GM23338 (cell line): ENCODE measurements around the gene DIPK1A. TPM values are rescaled to one million over a fixed set of nuclear protein-coding genes. Genes with fewer than 3 reads are reported as not detected.

Experiments
- ATAC-seq: fragments of 200-7000 bp; cut with Tn5 transposase; 3 replicates; pipeline ENCODE4 v1.9.1; 2020
- DNase-seq: peaks from one replicate; pipeline ENCODE4 v3.0.0-alpha.2; 2015; ENCODE audit warnings: low spot score
- H2AFZ ChIP-seq: fragments of 200-600 bp; sonication (generic); 2 replicates; pipeline ENCODE4 v1.8.0; 2016; ENCODE audit warnings: antibody characterized with exemption, mild to moderate bottlenecking, moderate library complexity
- H3F3A ChIP-seq: fragments of 200-600 bp; sonication (generic); replicated peaks from 2 replicates; pipeline ENCODE4 v1.8.0; 2017; ENCODE audit warnings: antibody characterized with exemption, mixed run types, low read depth
- H3K27ac ChIP-seq: fragments of 200-600 bp; sonication (generic); 2 replicates; pipeline ENCODE4 v1.6.1; 2016; ENCODE audit warnings: low read depth
- H3K27me3 ChIP-seq: fragments of 200-600 bp; sonication (generic); 2 replicates; pipeline ENCODE4 v1.8.0; 2016; ENCODE audit warnings: mild to moderate bottlenecking, mixed run types, moderate library complexity; ENCODE audit not compliant: insufficient read depth
- H3K36me3 ChIP-seq: fragments of 200-600 bp; sonication (generic); 2 replicates; pipeline ENCODE4 v1.8.0; 2016; ENCODE audit warnings: mild to moderate bottlenecking; ENCODE audit not compliant: insufficient read depth
- H3K4me1 ChIP-seq: fragments of 200-600 bp; sonication (generic); 2 replicates; pipeline ENCODE4 v1.8.0; 2016; ENCODE audit warnings: mild to moderate bottlenecking, moderate library complexity; ENCODE audit not compliant: insufficient read depth
- H3K4me2 ChIP-seq: fragments of 200-600 bp; sonication (generic); 2 replicates; pipeline ENCODE4 v1.7.1; 2017; ENCODE audit warnings: mixed run types
- H3K4me3 ChIP-seq: fragments of 200-600 bp; sonication (generic); 2 replicates; pipeline ENCODE4 v1.6.1; 2016; ENCODE audit warnings: mixed run types
- H3K79me2 ChIP-seq: fragments of 200-600 bp; sonication (generic); replicated peaks from 2 replicates; pipeline ENCODE4 v1.8.0; 2017; ENCODE audit warnings: mild to moderate bottlenecking; ENCODE audit not compliant: insufficient read depth
- H3K9me2 ChIP-seq: fragments of 200-600 bp; sonication (generic); 2 replicates; pipeline ENCODE4 v1.8.0; 2017; ENCODE audit not compliant: insufficient read depth
- H4K20me1 ChIP-seq: fragments of 200-600 bp; sonication (generic); replicated peaks from 2 replicates; pipeline ENCODE4 v1.8.0; 2017; ENCODE audit warnings: mild to moderate bottlenecking; ENCODE audit not compliant: insufficient read depth
- H3K27ac Mint-ChIP-seq: 2 replicates; pipeline ENCODE4 v1.8.0; 2020; ENCODE audit warnings: inconsistent platforms, mild to moderate bottlenecking, moderate library complexity, mixed read lengths
- H3K27me3 Mint-ChIP-seq: 3 replicates; pipeline ENCODE4 v1.8.0; 2022; ENCODE audit warnings: low read depth, mild to moderate bottlenecking, moderate library complexity, mixed read lengths, inconsistent platforms; ENCODE audit not compliant: insufficient read depth, poor library complexity
- H3K36me3 Mint-ChIP-seq: 3 replicates; pipeline ENCODE4 v1.8.0; 2021; ENCODE audit warnings: low read depth, mild to moderate bottlenecking, inconsistent platforms, moderate library complexity, mixed read lengths
- H3K4me1 Mint-ChIP-seq: 3 replicates; pipeline ENCODE4 v1.8.0; 2020; ENCODE audit warnings: mild to moderate bottlenecking, inconsistent platforms, mixed read lengths
- H3K4me3 Mint-ChIP-seq: 3 replicates; pipeline ENCODE4 v1.8.0; 2021; ENCODE audit warnings: moderate library complexity, mild to moderate bottlenecking, inconsistent platforms, mixed read lengths
- H3K9me3 Mint-ChIP-seq: 3 replicates; pipeline ENCODE4 v1.8.0; 2020; ENCODE audit warnings: moderate library complexity, mild to moderate bottlenecking, inconsistent platforms, mixed read lengths
- CTCF ChIP-seq, 2 experiments: fragments of 200-600 bp in 1 of 2; sonication (generic) in 1 of 2; conservative IDR thresholded peaks; 2 replicates each; pipeline versions ENCODE4 v1.5.1 to v1.6.1; 2016 to 2017; ENCODE audit warnings: antibody characterized with exemption in 2 of 2, low read depth in 2 of 2, mild to moderate bottlenecking in 2 of 2, moderate library complexity in 1 of 2
- ETS1 ChIP-seq: IDR thresholded peaks from 2 replicates; pipeline ENCODE4 v1.6.1; 2016; ENCODE audit warnings: antibody characterized with exemption
- EZH2 ChIP-seq: fragments of 200-600 bp; sonication (generic); IDR thresholded peaks from one replicate; pipeline ENCODE4 v1.8.0; 2017; ENCODE audit warnings: antibody characterized with exemption, mild to moderate bottlenecking, low read depth; ENCODE audit not compliant: unreplicated experiment
- EZH2phosphoT487 ChIP-seq: fragments of 200-600 bp; sonication (generic); IDR thresholded peaks from one replicate; pipeline ENCODE4 v1.8.1; 2018; ENCODE audit warnings: antibody characterized with exemption; ENCODE audit not compliant: unreplicated experiment
- JUNB ChIP-seq: IDR thresholded peaks from one replicate; pipeline ENCODE4 v1.6.1; 2016; ENCODE audit warnings: antibody characterized with exemption; ENCODE audit not compliant: unreplicated experiment
- NANOG ChIP-seq: IDR thresholded peaks from 2 replicates; pipeline ENCODE4 v1.6.1; 2016; ENCODE audit warnings: antibody characterized with exemption, borderline replicate concordance
- POLR2AphosphoS5 ChIP-seq: IDR thresholded peaks from 2 replicates; pipeline ENCODE4 v1.6.1; 2016; ENCODE audit warnings: antibody characterized with exemption, low read depth
- STAT1 ChIP-seq: IDR thresholded peaks from one replicate; pipeline ENCODE4 v1.6.1; 2016; ENCODE audit warnings: antibody characterized with exemption; ENCODE audit not compliant: unreplicated experiment
- ZNF114 ChIP-seq: fragments of 250-450 bp; sonication (Bioruptor Pico); IDR thresholded peaks from 2 replicates; pipeline ENCODE4 v1.5.0; 2020; ENCODE audit warnings: mild to moderate bottlenecking, moderate library complexity
- polyA plus RNA-seq: library from polyadenylated mRNA; unstranded; fragments of >200 nt; fragmentation: Nextera tagmentation; extraction: Ambion mirVana; gene quantifications from 2 replicates; pipeline ENCODE4 v1.2.1, GENCODE V29; 2016
- total RNA-seq: library from RNA; depleted of rRNA; stranded (reverse); fragments of >200 nt; shearing (Covaris generic); gene quantifications from 2 replicates; pipeline ENCODE4 v1.2.3, GENCODE V29; 2014
- TF ChIP-seq, protein P1 (sequence below): IDR thresholded peaks from one replicate; pipeline ENCODE4 v1.6.1; 2018; ENCODE audit warnings: antibody characterized with exemption; ENCODE audit not compliant: unreplicated experiment

DIPK1A gene
- total and polyA plus RNA-seq, 2 experiments from 2014 or later, result 4.8 to 6.1 TPM

DNA sequence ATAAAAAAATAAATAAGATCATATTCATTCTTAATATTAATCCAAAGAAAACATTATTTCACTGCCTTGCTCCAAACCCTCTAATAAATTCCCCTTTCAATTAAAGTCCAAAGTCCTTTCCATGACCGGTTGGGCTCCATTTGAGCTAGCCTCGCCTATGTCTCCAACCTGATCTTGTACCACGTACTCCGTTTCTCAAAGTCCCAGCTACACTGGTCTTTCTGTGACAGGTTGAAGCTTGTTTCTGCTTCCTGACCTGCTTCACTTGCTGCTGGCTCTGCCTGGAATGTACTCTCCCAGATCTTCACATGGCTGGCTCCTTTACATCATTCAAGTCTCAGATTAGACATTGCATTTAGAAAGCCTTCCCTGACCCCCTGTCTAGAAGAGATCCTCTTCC, 113.1 kb downstream of the DIPK1A start (continued):
- TF ChIP-seq CTCF (conservative IDR thresholded peaks at IDR 0.05; ENCODE audit: low read depth in 2 of 2) (no peak), STAT1 (no peak)

GRCh38 chr1:92845908-92846307, 115.4 kb downstream of the DIPK1A start:
- no peaks in the 10 kb centered on the region for H3K27me3 ChIP-seq
- H2AFZ ChIP-seq, result no peak overlapping the region
- ATAC-seq, result no peak
- peaks cover 19% of the 10 kb centered on the region for H3F3A ChIP-seq
- H3K4me1 Mint-ChIP-seq, result no peaks in the 10 kb centered on the region
- no peaks in the 10 kb centered on the region for H3K79me2 ChIP-seq
- H3K9me3 Mint-ChIP-seq, result no peaks in the 10 kb centered on the region
- TF ChIP-seq JUNB (no peak), ETS1 (no peak), CTCF (conservative IDR thresholded peaks at IDR 0.05; ENCODE audit: low read depth in 2 of 2) (no peak), ZNF114 (CRISPR knock-in tag) (no peak), POLR2AphosphoS5 (no peak)
- peaks cover 14% of the 10 kb centered on the region for H3K36me3 ChIP-seq
- H3K27ac ChIP-seq, result no peak overlapping the region
- DNase-seq, result no peak
- H3K4me2 ChIP-seq, result no peak overlapping the region
- no peak overlapping the region for H3K27ac Mint-ChIP-seq
- no peak overlapping the region for H3K4me3 Mint-ChIP-seq
- peaks cover 10% of the 10 kb centered on the region for H4K20me1 ChIP-seq
- no peaks in the 10 kb centered on the region for H3K27me3 Mint-ChIP-seq
- no peak overlapping the region for H3K4me3 ChIP-seq
- H3K9me2 ChIP-seq, result no peaks in the 10 kb centered on the region
- peaks cover 35% of the 10 kb centered on the region for H3K36me3 Mint-ChIP-seq
- no peaks in the 10 kb centered on the region for H3K4me1 ChIP-seq

DNA sequence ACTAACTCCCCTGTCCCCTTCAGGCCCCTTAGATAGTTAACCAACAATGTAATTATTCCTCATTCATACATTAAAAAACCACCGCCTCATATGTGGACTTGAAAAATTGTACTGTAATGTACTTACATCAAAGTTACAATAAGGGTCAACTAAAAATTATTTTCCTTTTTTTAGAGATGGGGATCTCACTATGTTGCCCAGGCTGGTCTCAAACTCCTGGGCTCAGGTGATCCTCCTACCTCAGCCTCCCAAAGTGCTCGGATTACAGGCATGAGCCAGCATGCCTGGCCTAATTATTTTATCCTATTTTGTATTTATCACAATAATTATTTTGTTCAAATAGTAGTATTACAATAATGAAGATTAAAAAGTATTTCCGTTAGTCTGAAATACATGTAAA, 116.8 kb downstream of the DIPK1A start:
- Mint-ChIP-seq H3K9me3 (no peaks in the 10 kb centered on the region), H3K4me1 (no peaks in the 10 kb centered on the region), H3K4me3 (no peak overlapping the region), H3K36me3 (peaks cover 50% of the 10 kb centered on the region), H3K27ac (no peak overlapping the region), H3K27me3 (no peaks in the 10 kb centered on the region)
- ATAC-seq, result no peak
- no peaks in the 10 kb centered on the region for H3K27me3 ChIP-seq
- H3F3A ChIP-seq, result peaks cover 34% of the 10 kb centered on the region
- H2AFZ ChIP-seq, result no peak overlapping the region
- peaks cover 10% of the 10 kb centered on the region for H3K79me2 ChIP-seq
- no peak overlapping the region for H3K4me2 ChIP-seq
- H3K9me2 ChIP-seq, result no peaks in the 10 kb centered on the region
- H3K4me1 ChIP-seq, result no peaks in the 10 kb centered on the region
- no peak overlapping the region for H3K4me3 ChIP-seq
- no peak for DNase-seq
- no peak overlapping the region for H3K27ac ChIP-seq
- H4K20me1 ChIP-seq, result peaks cover 25% of the 10 kb centered on the region
- peaks cover 29% of the 10 kb centered on the region for H3K36me3 ChIP-seq
- TF ChIP-seq ZNF114 (CRISPR knock-in tag) (no peak), STAT1 (no peak), JUNB (no peak), CTCF (conservative IDR thresholded peaks at IDR 0.05; ENCODE audit: low read depth in 2 of 2) (no peak), ETS1 (no peak), NANOG (no peak), EZH2 (no peak), EZH2phosphoT487 (no peak)
- TF ChIP-seq, protein P1, sequence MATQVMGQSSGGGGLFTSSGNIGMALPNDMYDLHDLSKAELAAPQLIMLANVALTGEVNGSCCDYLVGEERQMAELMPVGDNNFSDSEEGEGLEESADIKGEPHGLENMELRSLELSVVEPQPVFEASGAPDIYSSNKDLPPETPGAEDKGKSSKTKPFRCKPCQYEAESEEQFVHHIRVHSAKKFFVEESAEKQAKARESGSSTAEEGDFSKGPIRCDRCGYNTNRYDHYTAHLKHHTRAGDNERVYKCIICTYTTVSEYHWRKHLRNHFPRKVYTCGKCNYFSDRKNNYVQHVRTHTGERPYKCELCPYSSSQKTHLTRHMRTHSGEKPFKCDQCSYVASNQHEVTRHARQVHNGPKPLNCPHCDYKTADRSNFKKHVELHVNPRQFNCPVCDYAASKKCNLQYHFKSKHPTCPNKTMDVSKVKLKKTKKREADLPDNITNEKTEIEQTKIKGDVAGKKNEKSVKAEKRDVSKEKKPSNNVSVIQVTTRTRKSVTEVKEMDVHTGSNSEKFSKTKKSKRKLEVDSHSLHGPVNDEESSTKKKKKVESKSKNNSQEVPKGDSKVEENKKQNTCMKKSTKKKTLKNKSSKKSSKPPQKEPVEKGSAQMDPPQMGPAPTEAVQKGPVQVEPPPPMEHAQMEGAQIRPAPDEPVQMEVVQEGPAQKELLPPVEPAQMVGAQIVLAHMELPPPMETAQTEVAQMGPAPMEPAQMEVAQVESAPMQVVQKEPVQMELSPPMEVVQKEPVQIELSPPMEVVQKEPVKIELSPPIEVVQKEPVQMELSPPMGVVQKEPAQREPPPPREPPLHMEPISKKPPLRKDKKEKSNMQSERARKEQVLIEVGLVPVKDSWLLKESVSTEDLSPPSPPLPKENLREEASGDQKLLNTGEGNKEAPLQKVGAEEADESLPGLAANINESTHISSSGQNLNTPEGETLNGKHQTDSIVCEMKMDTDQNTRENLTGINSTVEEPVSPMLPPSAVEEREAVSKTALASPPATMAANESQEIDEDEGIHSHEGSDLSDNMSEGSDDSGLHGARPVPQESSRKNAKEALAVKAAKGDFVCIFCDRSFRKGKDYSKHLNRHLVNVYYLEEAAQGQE, result no peak
